Kidney epithelial cell (primary cell): ENCODE data around the gene MALRD1. TPM values are rescaled to one million over a fixed set of nuclear protein-coding genes. Genes with fewer than 3 reads are reported as not detected.
"Not testable (repeated sequence)": the region's sequence is repeated elsewhere in the genome, so short reads cannot be mapped to it uniquely, and the experiment has no call there.

Source experiments
- DNase-seq: peaks from one replicate; pipeline ENCODE4 v3.0.0-alpha.2; 2010; ENCODE audit warnings: low read depth
- H3K27me3 ChIP-seq: 2 replicates; pipeline ENCODE4 v1.6.0; 2011; ENCODE audit warnings: low read length; ENCODE audit not compliant: control insufficient read depth, insufficient read depth
- H3K36me3 ChIP-seq: 2 replicates; pipeline ENCODE4 v1.5.1; 2011; ENCODE audit warnings: low read length; ENCODE audit not compliant: control insufficient read depth, insufficient read depth
- H3K4me3 ChIP-seq: 2 replicates; pipeline ENCODE4 v1.5.1; 2011; ENCODE audit warnings: low read depth, mild to moderate bottlenecking, control low read depth, low read length
- total RNA-seq: library from RNA; depleted of rRNA; stranded (reverse); fragments of >200 nt; gene quantifications from 2 replicates; pipeline ENCODE4 v1.2.3, GENCODE V29; 2015
- TF ChIP-seq, protein P1 (sequence below): IDR thresholded peaks from 2 replicates; pipeline ENCODE4 v1.5.1; 2011; ENCODE audit warnings: mild to moderate bottlenecking, moderate library complexity, low read length, control low read depth, inconsistent platforms; ENCODE audit not compliant: insufficient read depth, poor library complexity, severe bottlenecking

MALRD1 gene
- total RNA-seq, 1 donor from 2014 or later, result 0.08 TPM

- no peak overlapping the region for H3K4me3 ChIP-seq
- TF ChIP-seq, protein P1, sequence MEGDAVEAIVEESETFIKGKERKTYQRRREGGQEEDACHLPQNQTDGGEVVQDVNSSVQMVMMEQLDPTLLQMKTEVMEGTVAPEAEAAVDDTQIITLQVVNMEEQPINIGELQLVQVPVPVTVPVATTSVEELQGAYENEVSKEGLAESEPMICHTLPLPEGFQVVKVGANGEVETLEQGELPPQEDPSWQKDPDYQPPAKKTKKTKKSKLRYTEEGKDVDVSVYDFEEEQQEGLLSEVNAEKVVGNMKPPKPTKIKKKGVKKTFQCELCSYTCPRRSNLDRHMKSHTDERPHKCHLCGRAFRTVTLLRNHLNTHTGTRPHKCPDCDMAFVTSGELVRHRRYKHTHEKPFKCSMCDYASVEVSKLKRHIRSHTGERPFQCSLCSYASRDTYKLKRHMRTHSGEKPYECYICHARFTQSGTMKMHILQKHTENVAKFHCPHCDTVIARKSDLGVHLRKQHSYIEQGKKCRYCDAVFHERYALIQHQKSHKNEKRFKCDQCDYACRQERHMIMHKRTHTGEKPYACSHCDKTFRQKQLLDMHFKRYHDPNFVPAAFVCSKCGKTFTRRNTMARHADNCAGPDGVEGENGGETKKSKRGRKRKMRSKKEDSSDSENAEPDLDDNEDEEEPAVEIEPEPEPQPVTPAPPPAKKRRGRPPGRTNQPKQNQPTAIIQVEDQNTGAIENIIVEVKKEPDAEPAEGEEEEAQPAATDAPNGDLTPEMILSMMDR, result no peak
- no peak for DNase-seq
- H3K36me3 ChIP-seq, result no peaks in the 10 kb centered on the region
- H3K27me3 ChIP-seq, result no peaks in the 10 kb centered on the region
Measured at GRCh38 chr10:19764111-19764510, 715.5 kb downstream of the MALRD1 start.

DNA sequence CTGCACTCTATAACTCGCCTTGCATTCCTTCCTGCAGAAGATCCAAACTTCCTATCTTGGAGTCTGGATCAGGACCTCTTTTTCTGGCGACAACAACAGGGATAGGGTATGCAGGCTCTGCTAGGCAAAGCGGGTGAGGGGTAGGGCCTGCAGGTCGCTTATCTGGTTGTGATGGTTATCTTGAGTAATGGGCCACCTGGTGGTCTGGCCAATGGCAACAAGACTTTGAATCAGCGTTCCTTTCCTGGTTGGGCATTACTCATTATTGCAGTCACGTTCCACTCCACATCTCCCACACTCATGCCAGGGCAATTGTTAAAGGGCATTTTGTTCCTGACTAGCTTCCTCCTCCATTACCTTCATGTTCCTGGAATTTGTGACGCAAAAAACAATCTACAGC is 719.3 kb downstream of the MALRD1 start:
- no peaks in the 10 kb centered on the region for H3K27me3 ChIP-seq
- no peak overlapping the region for H3K4me3 ChIP-seq
- H3K36me3 ChIP-seq, result no peaks in the 10 kb centered on the region
- no peak for DNase-seq
- TF ChIP-seq, protein P1, result no peak

DNA sequence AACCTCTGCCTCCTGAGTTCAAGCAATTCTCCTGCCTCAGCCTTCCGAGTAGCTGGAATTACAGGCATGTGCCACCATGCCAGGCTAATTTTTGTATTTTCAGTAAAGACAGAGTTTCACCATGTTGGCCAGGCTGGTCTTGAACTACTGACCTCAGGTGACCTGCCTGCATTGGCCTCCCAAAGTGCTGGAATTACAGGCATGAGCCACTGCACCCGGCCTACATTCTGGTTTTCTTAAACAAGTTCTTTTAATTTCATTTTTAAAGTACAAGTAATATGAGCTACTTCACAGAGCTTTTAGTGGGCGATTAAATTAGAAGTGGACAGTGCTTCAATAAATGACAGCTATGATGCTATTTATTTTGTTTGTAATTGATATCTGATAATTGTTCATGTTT is 721.2 kb downstream of the MALRD1 start:
- not testable (repeated sequence) for H3K36me3 ChIP-seq, H3K4me3 ChIP-seq, H3K27me3 ChIP-seq, DNase-seq

DNA sequence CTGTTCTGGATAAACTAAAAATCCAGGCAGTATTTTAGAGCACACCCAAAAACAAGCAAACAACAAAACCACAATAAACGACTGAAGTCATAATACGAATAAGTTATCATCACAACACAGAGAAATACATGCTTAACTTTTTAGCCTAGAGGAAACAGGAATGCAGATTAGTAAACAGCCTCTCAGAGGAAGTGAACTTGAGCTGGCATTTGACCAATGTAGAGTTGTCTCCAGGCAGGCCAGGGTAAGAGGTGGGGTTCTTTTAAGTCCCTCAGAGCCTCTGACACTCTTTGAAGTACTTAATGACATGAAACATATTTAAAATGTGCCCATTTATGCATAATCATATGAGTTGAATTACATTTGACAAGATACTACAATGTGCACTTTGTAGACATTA is 724.4 kb downstream of the MALRD1 start:
- no peak for DNase-seq
- Histone ChIP-seq H3K4me3 (no peak overlapping the region), H3K27me3 (no peaks in the 10 kb centered on the region), H3K36me3 (no peaks in the 10 kb centered on the region)
- TF ChIP-seq, protein P1, result no peak

- Histone ChIP-seq H3K36me3 (no peaks in the 10 kb centered on the region), H3K4me3 (no peak overlapping the region), H3K27me3 (no peaks in the 10 kb centered on the region)
- TF ChIP-seq, protein P1, result no peak
- no peak for DNase-seq
Measured at GRCh38 chr10:19775296-19775695, 726.7 kb downstream of the MALRD1 start.

GRCh38 chr10:19777806-19778205 is 729.2 kb downstream of the MALRD1 start:
- Histone ChIP-seq H3K4me3 (no peak overlapping the region), H3K36me3 (no peaks in the 10 kb centered on the region), H3K27me3 (no peaks in the 10 kb centered on the region)
- TF ChIP-seq, protein P1, result no peak
- no peak for DNase-seq
